PC-3 (cell line): ENCODE data around the gene SH3BP5L. TPM values are rescaled to one million over a fixed set of nuclear protein-coding genes. Genes with fewer than 3 reads are reported as not detected.

Experiments used
- ATAC-seq: fragments of 200-7000 bp; cut with Tn5 transposase; 2 replicates; pipeline ENCODE4 v1.9.1; 2020; ENCODE audit warnings: mild to moderate bottlenecking, moderate library complexity
- BruUV-seq: library from RNA; stranded (reverse); fragments of 400-500 nt; replicated peaks from 2 replicates; lab custom pipeline; 2021; lab: Mats Ljungman, UMichigan
- CTCF ChIA-PET: fragments of 300-600 bp; sonication (Branson Sonifier 250); formaldehyde crosslinking; loops from one replicate; lab custom pipeline; 2022; ENCODE audit warnings: antibody characterized with exemption; lab: Charles Lee
- POLR2A ChIA-PET: fragments of 300-600 bp; sonication (Branson Sonifier 250); formaldehyde crosslinking; loops from one replicate; lab custom pipeline; 2022; ENCODE audit warnings: antibody characterized with exemption; ENCODE audit not compliant: unreplicated experiment; lab: Charles Lee
- DNase-seq: peaks from one replicate; pipeline ENCODE4 v3.0.0-alpha.2; 2015
- H2AFZ ChIP-seq: fragments of 300-600 bp; sonication (generic); 2 replicates; pipeline ENCODE4 v1.6.0; 2016; ENCODE audit warnings: antibody characterized with exemption, low read length
- H3F3A ChIP-seq: fragments of 300-600 bp; sonication (generic); one replicate; pipeline ENCODE4 v1.6.0; 2017; ENCODE audit warnings: antibody characterized with exemption, low read length, control low read depth, mild to moderate bottlenecking; ENCODE audit not compliant: unreplicated experiment
- H3K27ac ChIP-seq: fragments of 300-600 bp; sonication (generic); 2 replicates; pipeline ENCODE4 v1.5.1; 2016; ENCODE audit warnings: mild to moderate bottlenecking, low read length
- H3K27me3 ChIP-seq: fragments of 300-600 bp; sonication (generic); 2 replicates; pipeline ENCODE4 v1.6.1; 2016; ENCODE audit warnings: low read length, mixed read lengths
- H3K36me3 ChIP-seq: fragments of 300-600 bp; sonication (generic); 2 replicates; pipeline ENCODE4 v1.6.1; 2016; ENCODE audit warnings: low read depth, mixed run types, low read length, mixed read lengths
- H3K4me1 ChIP-seq: fragments of 300-600 bp; sonication (generic); 2 replicates; pipeline ENCODE4 v1.5.1; 2016; ENCODE audit warnings: low read length; ENCODE audit not compliant: insufficient read depth
- H3K4me2 ChIP-seq: fragments of 300-600 bp; sonication (generic); 2 replicates; pipeline ENCODE4 v1.6.0; 2016; ENCODE audit warnings: low read length
- H3K4me3 ChIP-seq: fragments of 300-600 bp; sonication (generic); 2 replicates; pipeline ENCODE4 v1.5.1; 2016; ENCODE audit warnings: mild to moderate bottlenecking, low read length, mixed read lengths
- H3K79me2 ChIP-seq: fragments of 300-600 bp; sonication (generic); 2 replicates; pipeline ENCODE4 v1.6.1; 2017; ENCODE audit warnings: low read length, mixed read lengths
- H3K9ac ChIP-seq: fragments of 300-600 bp; sonication (generic); 2 replicates; pipeline ENCODE4 v1.6.0; 2016; ENCODE audit warnings: mild to moderate bottlenecking, low read length
- H3K9me2 ChIP-seq: fragments of 300-600 bp; sonication (generic); replicated peaks from 2 replicates; pipeline ENCODE4 v1.6.1; 2016; ENCODE audit warnings: mixed run types, low read length, mixed read lengths
- H3K9me3 ChIP-seq: fragments of 300-600 bp; sonication (generic); 2 replicates; pipeline ENCODE4 v1.6.1; 2016; ENCODE audit warnings: low read length, mixed read lengths
- H4K20me1 ChIP-seq: fragments of 300-600 bp; sonication (generic); 2 replicates; pipeline ENCODE4 v1.6.1; 2016; ENCODE audit warnings: low read length, mixed read lengths
- EZH2 ChIP-seq: fragments of 300-600 bp; sonication (generic); IDR thresholded peaks from one replicate; pipeline ENCODE4 v1.6.1; 2017; ENCODE audit warnings: antibody characterized with exemption, mild to moderate bottlenecking, low read length; ENCODE audit not compliant: unreplicated experiment
- EZH2phosphoT487 ChIP-seq: fragments of 300-600 bp; sonication (generic); IDR thresholded peaks from 2 replicates; pipeline ENCODE4 v1.6.1; 2018; ENCODE audit warnings: mild to moderate bottlenecking, antibody characterized with exemption, low read length, borderline replicate concordance
- intact Hi-C: fragments of 100-400 bp; cut with micrococcal nuclease; formaldehyde crosslinking; loops from 2 replicates; pipeline ENCODE4 v1.9.0; 2023
- microRNA-seq: library from miRNA; unstranded; fragments of <30 nt; microRNA quantifications from one replicate; pipeline ENCODE4 v1.1.0, GENCODE V29; 2020; ENCODE audit not compliant: unreplicated experiment
- total RNA-seq: library from RNA; depleted of rRNA; stranded (reverse); fragments of >200 nt; gene quantifications from 2 replicates; pipeline ENCODE4 v1.2.3, GENCODE V29; 2014; rRNA removed
- TF ChIP-seq, protein P1 (sequence below): fragments of 300-600 bp; sonication (generic); conservative IDR thresholded peaks from 2 replicates; pipeline ENCODE4 v1.5.1; 2017; ENCODE audit warnings: antibody characterized with exemption, low read depth, mild to moderate bottlenecking, low read length

SH3BP5L gene
- total RNA-seq, 1 experiment from 2014 or later: 63.5 TPM

DNA sequence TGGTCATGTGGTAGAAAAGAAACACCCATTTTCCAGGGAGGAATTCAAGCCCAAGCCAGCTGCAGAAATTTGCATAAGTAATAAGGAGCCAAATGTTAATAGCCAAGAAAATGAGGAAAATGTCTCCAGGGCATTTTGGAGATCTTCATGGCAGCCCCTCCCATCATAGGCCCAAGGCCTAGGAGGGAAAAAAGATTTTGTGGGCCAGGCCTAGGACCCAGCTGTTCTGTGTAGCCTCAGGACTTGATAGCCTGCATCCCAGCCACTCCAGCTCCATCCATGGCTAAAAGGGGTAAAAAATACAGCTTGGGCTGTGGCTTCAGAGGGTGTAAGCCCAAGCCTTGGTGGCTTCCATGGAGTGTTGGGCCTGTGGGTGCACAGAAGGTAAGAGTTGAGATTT, 48.7 kb downstream of the SH3BP5L start:
- Histone ChIP-seq H2AFZ (no peak overlapping the region), H3K4me2 (no peak overlapping the region), H3K27ac (no peak overlapping the region), H3K36me3 (no peaks in the 10 kb centered on the region), H3K9me3 (no peaks in the 10 kb centered on the region), H3F3A (no peaks in the 10 kb centered on the region), H3K79me2 (no peaks in the 10 kb centered on the region), H3K27me3 (peaks cover 17% of the 10 kb centered on the region), H3K4me3 (no peak overlapping the region), H4K20me1 (no peaks in the 10 kb centered on the region), H3K9me2 (no peaks in the 10 kb centered on the region), H3K9ac (no peak overlapping the region), H3K4me1 (peaks cover under 1% of the 10 kb centered on the region)
- intact Hi-C loops: no loop called here
- no TSS peak for BruUV-seq
- DNase-seq (no peak), ATAC-seq (no peak)
- TF ChIP-seq EZH2: no peak
- TF ChIP-seq EZH2phosphoT487: no peak
- TF ChIP-seq, protein P1, sequence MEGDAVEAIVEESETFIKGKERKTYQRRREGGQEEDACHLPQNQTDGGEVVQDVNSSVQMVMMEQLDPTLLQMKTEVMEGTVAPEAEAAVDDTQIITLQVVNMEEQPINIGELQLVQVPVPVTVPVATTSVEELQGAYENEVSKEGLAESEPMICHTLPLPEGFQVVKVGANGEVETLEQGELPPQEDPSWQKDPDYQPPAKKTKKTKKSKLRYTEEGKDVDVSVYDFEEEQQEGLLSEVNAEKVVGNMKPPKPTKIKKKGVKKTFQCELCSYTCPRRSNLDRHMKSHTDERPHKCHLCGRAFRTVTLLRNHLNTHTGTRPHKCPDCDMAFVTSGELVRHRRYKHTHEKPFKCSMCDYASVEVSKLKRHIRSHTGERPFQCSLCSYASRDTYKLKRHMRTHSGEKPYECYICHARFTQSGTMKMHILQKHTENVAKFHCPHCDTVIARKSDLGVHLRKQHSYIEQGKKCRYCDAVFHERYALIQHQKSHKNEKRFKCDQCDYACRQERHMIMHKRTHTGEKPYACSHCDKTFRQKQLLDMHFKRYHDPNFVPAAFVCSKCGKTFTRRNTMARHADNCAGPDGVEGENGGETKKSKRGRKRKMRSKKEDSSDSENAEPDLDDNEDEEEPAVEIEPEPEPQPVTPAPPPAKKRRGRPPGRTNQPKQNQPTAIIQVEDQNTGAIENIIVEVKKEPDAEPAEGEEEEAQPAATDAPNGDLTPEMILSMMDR: no peak
- ChIA-PET CTCF (no interaction called here), POLR2A (no interaction called here)

DNA sequence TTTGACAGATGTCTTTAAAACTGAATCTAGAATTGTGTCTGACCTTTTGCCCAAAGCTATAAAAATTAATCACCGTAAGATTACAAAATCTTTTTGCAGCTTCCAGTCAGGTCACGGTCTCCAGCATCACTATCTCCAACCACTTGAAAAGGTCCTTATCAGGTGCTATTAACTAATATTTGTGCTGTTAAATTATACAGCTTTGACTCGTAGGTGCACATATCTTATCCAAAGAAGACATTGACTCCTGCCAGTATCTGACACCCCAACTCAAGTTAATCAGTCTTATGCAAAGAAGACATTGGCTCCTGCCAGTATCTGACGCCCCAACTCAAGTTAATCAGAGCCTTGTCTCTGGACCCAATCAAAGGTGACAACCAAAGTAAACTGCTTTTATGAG, 50.3 kb downstream of the SH3BP5L start:
- H2AFZ ChIP-seq: no peak overlapping the region
- DNase-seq: no peak
- no peak overlapping the region for H3K4me3 ChIP-seq
- no peaks in the 10 kb centered on the region for H3K79me2 ChIP-seq
- H3K9me2 ChIP-seq: no peaks in the 10 kb centered on the region
- no peak for ATAC-seq
- TF ChIP-seq, protein P1: no peak
- TF ChIP-seq EZH2phosphoT487: no peak
- H3K9ac ChIP-seq: no peak overlapping the region
- no peaks in the 10 kb centered on the region for H3K36me3 ChIP-seq
- H3K9me3 ChIP-seq: no peaks in the 10 kb centered on the region
- H3F3A ChIP-seq: no peaks in the 10 kb centered on the region
- intact Hi-C loops: no loop called here
- H3K27ac ChIP-seq: no peak overlapping the region
- ChIA-PET POLR2A (no interaction called here), CTCF (no interaction called here)
- peaks cover 26% of the 10 kb centered on the region for H3K27me3 ChIP-seq
- BruUV-seq: no TSS peak
- H3K4me1 ChIP-seq: no peaks in the 10 kb centered on the region
- H3K4me2 ChIP-seq: no peak overlapping the region
- H4K20me1 ChIP-seq: no peaks in the 10 kb centered on the region

Small RNA genes lying within 50 kb of the gene (microRNA-seq; reads per million reads assigned to microRNA genes)
- 3.8 reads per million, percentile 15 among the genes with 10 or more reads in this experiment for gene MIR3124

Other genes starting within 250 kb of the SH3BP5L start
- not detected in 2 replicates for gene OR2T10, start 228.2 kb downstream of the SH3BP5L start, total RNA-seq
- gene OR2T11, start 190.8 kb downstream of the SH3BP5L start, total RNA-seq: not detected in 2 replicates
- gene OR2T35, start 180.6 kb downstream of the SH3BP5L start, total RNA-seq: not detected in 2 replicates
- gene OR2T27, start 170.4 kb downstream of the SH3BP5L start, total RNA-seq: not detected in 2 replicates
- not detected in 2 replicates for gene OR14I1, start 123.1 kb downstream of the SH3BP5L start, total RNA-seq
- not detected in 2 replicates for gene LYPD8, start 70.2 kb downstream of the SH3BP5L start, total RNA-seq
- 83.9 and 89.4 TPM in 2 replicates for gene ZNF672, start 12.3 kb upstream of the SH3BP5L start, total RNA-seq
- gene ZNF692, start 33.2 kb upstream of the SH3BP5L start, total RNA-seq: 71.9 and 85.4 TPM in 2 replicates
- 6.5 and 9.2 TPM in 2 replicates for gene PGBD2, start 80.3 kb upstream of the SH3BP5L start, total RNA-seq